Tibial nerve (tissue), 4 donors: ENCODE results near the gene GFPT1. TPM values are rescaled to one million over a fixed set of nuclear protein-coding genes. Genes with fewer than 3 reads are reported as not detected.

Experiments
- DNase-seq, 2 donors: peaks; one replicate each; pipeline ENCODE4 v3.0.0-alpha.2; 2019; ENCODE audit warnings: low spot score in 2 of 2
- H3K27ac ChIP-seq, 4 donors: fragments of 200-600 bp; sonication (generic) in 3 of 4; one replicate each; pipeline ENCODE4 v1.5.1; 2017 to 2019; ENCODE audit warnings: mild to moderate bottlenecking in 1 of 4
- H3K27me3 ChIP-seq, 2 donors: fragments of 200-600 bp; sonication (generic) in 1 of 2; one replicate each; pipeline versions ENCODE4 v1.5.1 to v1.6.0; 2017 to 2019
- H3K36me3 ChIP-seq, 3 donors: fragments of 200-600 bp; sonication (generic); one replicate each; pipeline ENCODE4 v1.5.1; 2018 to 2019
- H3K4me1 ChIP-seq, 4 donors: fragments of 200-600 bp; sonication (generic) in 3 of 4; one replicate each; pipeline ENCODE4 v1.5.1; 2017 to 2019
- H3K4me3 ChIP-seq, 4 donors: fragments of 200-600 bp; sonication (generic) in 3 of 4; one replicate each; pipeline ENCODE4 v1.5.1; 2017 to 2019; ENCODE audit warnings: mild to moderate bottlenecking in 1 of 4, moderate library complexity in 1 of 4
- H3K9me3 ChIP-seq, 4 donors: fragments of 200-600 bp; sonication (generic) in 3 of 4; one replicate each; pipeline ENCODE4 v1.5.1; 2017 to 2019
- CTCF ChIP-seq, 5 experiments: fragments of 200-600 bp in 3 of 5; fragments of 450-650 bp in 2 of 5; sonication (generic) in 3 of 5; IDR thresholded peaks; one replicate each; pipeline ENCODE4 v1.5.1; 2016 to 2019; ENCODE audit warnings: antibody characterized with exemption in 5 of 5, mild to moderate bottlenecking in 3 of 5, moderate library complexity in 2 of 5
- EP300 ChIP-seq, 2 donors: sonication (generic); formaldehyde crosslinking; IDR thresholded peaks; one replicate each; pipeline ENCODE4 v1.6.1; 2017; ENCODE audit warnings: antibody characterized with exemption in 2 of 2, mild to moderate bottlenecking in 1 of 2
- POLR2A ChIP-seq, 2 donors: fragments of 450-650 bp; IDR thresholded peaks; one replicate each; pipeline ENCODE4 v1.6.1; 2017; ENCODE audit warnings: antibody characterized with exemption in 2 of 2, mild to moderate bottlenecking in 2 of 2, moderate library complexity in 2 of 2
- WGBS, 2 donors: methylation state at CpG; one replicate each; pipeline ENCODE4 v1.1.5; 2018; 5-methylcytosine and 5-hydroxymethylcytosine counted together
- total RNA-seq, 4 donors: library from RNA; depleted of rRNA; stranded (reverse); fragments of >200 nt; gene quantifications; one replicate each; pipeline ENCODE4 v1.1.0, GENCODE V29; 2016

The GFPT1 gene
- total RNA-seq, 4 donors from 2014 or later = 15.5 to 30.0 (median 22.1) TPM

GRCh38 chr2:69298862-69299261 lies 88.2 kb downstream of the GFPT1 start:
- Histone ChIP-seq H3K4me3 (no peak overlapping the region), H3K27ac (no peak overlapping the region), H3K4me1 (peaks cover 0 to 12% (median 2%) of the 10 kb centered on the region in 4 donors), H3K27me3 (no peaks in the 10 kb centered on the region), H3K9me3 (peaks cover 0 to 1% (median 0%) of the 10 kb centered on the region in 4 donors), H3K36me3 (no peaks in the 10 kb centered on the region)
- DNase-seq = no peak
- TF ChIP-seq EP300 (IDR thresholded peaks at IDR 0.05) = no peak
- no peak for TF ChIP-seq CTCF (IDR thresholded peaks at IDR 0.05)
- no peak for TF ChIP-seq POLR2A (IDR thresholded peaks at IDR 0.05)
- 63 to 74% methylated on average over 4 of the region's 4 CpGs for WGBS, 2 donors

- DNase-seq = no peak
- no peak for TF ChIP-seq EP300 (IDR thresholded peaks at IDR 0.05)
- TF ChIP-seq CTCF (IDR thresholded peaks at IDR 0.05) = no peak
- no peak for TF ChIP-seq POLR2A (IDR thresholded peaks at IDR 0.05)
- Histone ChIP-seq H3K4me3 (no peak overlapping the region), H3K4me1 (peaks cover 0 to 12% (median 2%) of the 10 kb centered on the region in 4 donors), H3K27ac (no peak overlapping the region), H3K36me3 (no peaks in the 10 kb centered on the region), H3K27me3 (no peaks in the 10 kb centered on the region), H3K9me3 (no peaks in the 10 kb centered on the region)
- 64 to 72% methylated on average over 7 of the region's 7 CpGs for WGBS, 2 donors
Observed at GRCh38 chr2:69298261-69298660, 88.8 kb downstream of the GFPT1 start.

GRCh38 chr2:69297216-69297615 lies 89.8 kb downstream of the GFPT1 start:
- Histone ChIP-seq H3K9me3 (no peaks in the 10 kb centered on the region), H3K27ac (no peak overlapping the region), H3K36me3 (no peaks in the 10 kb centered on the region), H3K4me3 (no peak overlapping the region), H3K27me3 (no peaks in the 10 kb centered on the region), H3K4me1 (peaks cover 0 to 14% (median 2%) of the 10 kb centered on the region in 4 donors)
- 72 to 86% methylated on average over 12 of the region's 12 CpGs for WGBS, 2 donors
- TF ChIP-seq POLR2A (IDR thresholded peaks at IDR 0.05) (no peak), CTCF (IDR thresholded peaks at IDR 0.05) (no peak)
- DNase-seq = no peak

- TF ChIP-seq POLR2A (IDR thresholded peaks at IDR 0.05) (no peak), CTCF (IDR thresholded peaks at IDR 0.05) (no peak), EP300 (IDR thresholded peaks at IDR 0.05) (no peak)
- 85 to 86% methylated on average over 3 of the region's 3 CpGs for WGBS, 2 donors
- no peak for DNase-seq
Observed at GRCh38 chr2:69296421-69296820, 90.6 kb downstream of the GFPT1 start.

GRCh38 chr2:69292256-69292655 lies 94.8 kb downstream of the GFPT1 start:
- Histone ChIP-seq H3K36me3 (no peaks in the 10 kb centered on the region), H3K27ac (no peak overlapping the region), H3K4me3 (no peak overlapping the region), H3K27me3 (no peaks in the 10 kb centered on the region), H3K9me3 (no peaks in the 10 kb centered on the region), H3K4me1 (peaks cover 0 to 26% (median 8%) of the 10 kb centered on the region in 4 donors)
- 72 to 77% methylated on average over 3 of the region's 3 CpGs for WGBS, 2 donors
- no peak for DNase-seq
- TF ChIP-seq EP300 (IDR thresholded peaks at IDR 0.05) (no peak), POLR2A (IDR thresholded peaks at IDR 0.05) (no peak), CTCF (IDR thresholded peaks at IDR 0.05) (no peak)

More at GRCh38 chr2:69296421-69296820, 90.6 kb downstream of the GFPT1 start:
- Histone ChIP-seq H3K36me3 (no peaks in the 10 kb centered on the region), H3K9me3 (no peaks in the 10 kb centered on the region), H3K27ac (no peak overlapping the region), H3K27me3 (no peaks in the 10 kb centered on the region), H3K4me3 (no peak overlapping the region), H3K4me1 (peaks cover 0 to 21% (median 6%) of the 10 kb centered on the region in 4 donors)
